GM12892 (cell line): ENCODE measurements around the gene STAG1.
"Not testable (repeated sequence)": the region's sequence is repeated elsewhere in the genome, so short reads cannot be mapped to it uniquely, and the experiment has no call there.

ENCODE experiments used
- POLR2A ChIP-seq: IDR thresholded peaks from 2 replicates; pipeline ENCODE4 v1.6.1; 2011; ENCODE audit warnings: low read depth, low read length, control low read depth
- POLR2AphosphoS5 ChIP-seq: IDR thresholded peaks from 2 replicates; pipeline ENCODE4 v1.6.1; 2011; ENCODE audit warnings: low read depth, low read length, control low read depth
- TAF1 ChIP-seq: IDR thresholded peaks from 2 replicates; pipeline ENCODE4 v1.6.1; 2011; ENCODE audit warnings: low read depth, mild to moderate bottlenecking, control low read depth, low read length, borderline replicate concordance

- not testable (repeated sequence) for TF ChIP-seq POLR2AphosphoS5, POLR2A, TAF1
These were observed 15.2 kb downstream of the STAG1 start for GRCh38 chr3:136736950-136737349.
